Measurements from ENCODE around the gene PRM2.

DNA sequence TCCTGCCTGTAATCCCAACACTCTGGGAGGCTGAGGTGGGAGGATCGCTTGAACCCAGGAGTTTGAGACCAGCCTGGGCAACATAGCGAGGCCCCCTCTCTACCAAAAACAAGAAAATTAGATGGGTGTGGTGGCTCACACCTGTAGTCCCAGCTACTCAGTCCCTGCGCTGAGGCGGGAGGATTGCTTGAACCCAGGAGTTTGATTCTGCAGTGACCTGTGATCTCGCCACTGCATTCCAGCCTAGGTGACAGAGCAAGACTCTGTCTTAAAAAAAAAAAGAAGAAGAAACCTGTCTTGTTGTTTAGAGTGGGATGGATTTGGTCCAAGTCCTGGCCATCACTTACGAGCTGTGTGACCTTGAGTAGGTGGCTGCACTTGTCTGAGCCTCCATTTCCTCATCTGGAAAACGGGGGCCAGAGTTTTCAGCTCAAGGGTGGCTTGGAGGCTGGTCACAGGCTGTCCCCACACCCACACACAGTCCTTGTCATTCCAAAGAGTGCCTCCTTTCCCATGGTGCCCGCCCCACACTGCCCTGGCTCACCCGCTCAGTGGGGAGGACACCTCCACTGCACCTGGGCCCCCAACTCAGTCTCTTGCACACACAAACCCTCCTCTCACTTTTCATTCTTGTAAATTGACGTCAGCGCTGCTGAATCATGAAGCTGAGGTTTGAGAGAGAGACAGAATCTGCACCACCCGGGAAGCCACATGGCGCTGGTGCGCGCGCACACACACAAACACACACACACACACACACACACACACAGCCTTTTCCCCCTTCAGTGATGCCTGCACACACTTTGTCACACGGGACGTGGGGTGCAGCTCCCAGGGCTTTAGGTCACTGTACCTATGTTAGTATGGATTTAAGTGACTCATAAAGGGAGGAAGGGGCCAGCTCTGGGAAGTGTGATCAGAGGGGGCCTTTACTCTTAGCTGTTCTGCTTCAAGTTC is 24.5 kb downstream of the PRM2 start:
- TF ChIP-seq, protein P1, sequence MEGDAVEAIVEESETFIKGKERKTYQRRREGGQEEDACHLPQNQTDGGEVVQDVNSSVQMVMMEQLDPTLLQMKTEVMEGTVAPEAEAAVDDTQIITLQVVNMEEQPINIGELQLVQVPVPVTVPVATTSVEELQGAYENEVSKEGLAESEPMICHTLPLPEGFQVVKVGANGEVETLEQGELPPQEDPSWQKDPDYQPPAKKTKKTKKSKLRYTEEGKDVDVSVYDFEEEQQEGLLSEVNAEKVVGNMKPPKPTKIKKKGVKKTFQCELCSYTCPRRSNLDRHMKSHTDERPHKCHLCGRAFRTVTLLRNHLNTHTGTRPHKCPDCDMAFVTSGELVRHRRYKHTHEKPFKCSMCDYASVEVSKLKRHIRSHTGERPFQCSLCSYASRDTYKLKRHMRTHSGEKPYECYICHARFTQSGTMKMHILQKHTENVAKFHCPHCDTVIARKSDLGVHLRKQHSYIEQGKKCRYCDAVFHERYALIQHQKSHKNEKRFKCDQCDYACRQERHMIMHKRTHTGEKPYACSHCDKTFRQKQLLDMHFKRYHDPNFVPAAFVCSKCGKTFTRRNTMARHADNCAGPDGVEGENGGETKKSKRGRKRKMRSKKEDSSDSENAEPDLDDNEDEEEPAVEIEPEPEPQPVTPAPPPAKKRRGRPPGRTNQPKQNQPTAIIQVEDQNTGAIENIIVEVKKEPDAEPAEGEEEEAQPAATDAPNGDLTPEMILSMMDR (IDR thresholded peaks at IDR 0.05), result no peak
- no peak for TF ChIP-seq ZFX (IDR thresholded peaks at IDR 0.05; ENCODE audit: borderline replicate concordance)

All from 22Rv1 (cell line).